ENCODE data around the gene HIRA. TPM values are rescaled to one million over a fixed set of nuclear protein-coding genes. Genes with fewer than 3 reads are reported as not detected.
"Not testable (repeated sequence)": the region's sequence is repeated elsewhere in the genome, so short reads cannot be mapped to it uniquely, and the experiment has no call there.

The HIRA gene
- total and polyA plus RNA-seq, 8 donors: 18.4 to 30.6 (median 25.2) TPM

DNA sequence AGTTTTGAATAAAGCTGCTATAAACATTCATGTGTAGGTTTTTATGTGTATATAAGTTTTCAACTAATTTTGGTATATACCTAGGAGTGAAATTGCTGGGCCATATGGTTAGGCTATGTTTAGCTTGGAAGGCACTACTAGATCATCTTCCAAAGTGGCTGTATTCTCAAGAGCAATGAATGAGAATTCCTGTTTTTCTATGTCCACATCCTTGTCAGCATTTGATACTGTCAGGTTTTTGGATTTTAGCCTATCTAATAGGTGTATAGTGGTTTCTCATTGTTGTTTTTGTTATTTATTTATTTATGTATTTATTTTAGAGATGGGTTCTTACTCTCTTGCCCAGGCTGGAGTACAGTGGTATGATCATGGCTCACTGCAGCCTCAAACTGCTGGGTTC lies 113.7 kb downstream of the HIRA start:
- Histone ChIP-seq H3K4me3 (no peak overlapping the region), H3K36me3 (no peaks in the 10 kb centered on the region), H3K4me1 (no peaks in the 10 kb centered on the region), H3K27ac (no peak overlapping the region), H3K9me3 (peaks cover 0 to 56% of the 10 kb centered on the region in 2 donors), H3K27me3 (no peaks in the 10 kb centered on the region)
- intact Hi-C loops (cut with DNase I): no loop called here
- ATAC-seq (no peak), DNase-seq (no peak)
- TF ChIP-seq, protein P1, sequence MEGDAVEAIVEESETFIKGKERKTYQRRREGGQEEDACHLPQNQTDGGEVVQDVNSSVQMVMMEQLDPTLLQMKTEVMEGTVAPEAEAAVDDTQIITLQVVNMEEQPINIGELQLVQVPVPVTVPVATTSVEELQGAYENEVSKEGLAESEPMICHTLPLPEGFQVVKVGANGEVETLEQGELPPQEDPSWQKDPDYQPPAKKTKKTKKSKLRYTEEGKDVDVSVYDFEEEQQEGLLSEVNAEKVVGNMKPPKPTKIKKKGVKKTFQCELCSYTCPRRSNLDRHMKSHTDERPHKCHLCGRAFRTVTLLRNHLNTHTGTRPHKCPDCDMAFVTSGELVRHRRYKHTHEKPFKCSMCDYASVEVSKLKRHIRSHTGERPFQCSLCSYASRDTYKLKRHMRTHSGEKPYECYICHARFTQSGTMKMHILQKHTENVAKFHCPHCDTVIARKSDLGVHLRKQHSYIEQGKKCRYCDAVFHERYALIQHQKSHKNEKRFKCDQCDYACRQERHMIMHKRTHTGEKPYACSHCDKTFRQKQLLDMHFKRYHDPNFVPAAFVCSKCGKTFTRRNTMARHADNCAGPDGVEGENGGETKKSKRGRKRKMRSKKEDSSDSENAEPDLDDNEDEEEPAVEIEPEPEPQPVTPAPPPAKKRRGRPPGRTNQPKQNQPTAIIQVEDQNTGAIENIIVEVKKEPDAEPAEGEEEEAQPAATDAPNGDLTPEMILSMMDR (IDR thresholded peaks at IDR 0.05): no peak

DNA sequence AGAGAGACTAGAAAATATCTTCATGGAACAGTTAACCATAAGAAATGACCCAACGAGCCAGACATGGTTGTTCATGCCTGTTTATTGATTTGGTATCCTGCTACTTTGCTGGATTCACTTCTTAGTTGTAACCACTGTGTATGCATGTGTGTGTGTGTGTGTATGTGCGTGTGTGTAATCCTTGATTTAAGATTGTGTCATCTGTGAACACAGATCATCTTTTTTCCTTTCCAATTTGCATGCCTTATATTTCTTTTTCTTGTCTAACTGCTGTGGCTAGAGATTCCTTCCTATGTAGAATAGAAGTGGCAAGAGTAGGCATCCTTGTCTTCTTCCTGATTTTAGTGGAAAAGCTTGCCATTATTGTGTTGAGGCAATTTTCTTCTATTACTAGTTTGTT lies 123.7 kb downstream of the HIRA start:
- H3K4me1 ChIP-seq: no peaks in the 10 kb centered on the region
- H3K4me3 ChIP-seq: no peak overlapping the region
- no peak for DNase-seq
- no peak for ATAC-seq
- TF ChIP-seq, protein P1 (IDR thresholded peaks at IDR 0.05): no peak
- intact Hi-C loops (cut with DNase I): no loop called here
- no peaks in the 10 kb centered on the region for H3K27me3 ChIP-seq
- H3K9me3 ChIP-seq: no peaks in the 10 kb centered on the region
- no peaks in the 10 kb centered on the region for H3K36me3 ChIP-seq
- H3K27ac ChIP-seq: no peak overlapping the region

DNA sequence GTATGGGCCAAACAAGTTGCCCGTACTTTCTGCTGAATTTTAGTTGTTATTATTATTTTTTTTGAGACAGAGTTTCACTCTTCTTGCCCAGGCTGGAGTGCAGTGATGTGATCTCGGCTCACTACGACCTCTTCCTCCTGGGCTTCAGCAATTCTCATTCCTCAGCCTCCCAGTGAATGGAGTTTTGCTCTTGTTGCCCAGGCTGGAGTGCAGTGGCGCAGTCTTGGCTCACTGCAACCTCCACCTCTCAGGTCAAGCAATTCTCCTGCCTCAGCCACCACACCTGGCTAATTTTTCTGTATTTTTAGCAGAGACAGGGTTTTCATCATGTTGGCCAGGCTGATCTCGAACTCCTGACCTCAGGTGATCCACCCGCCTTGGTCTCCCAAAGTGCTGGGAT lies 125.0 kb downstream of the HIRA start:
- H3K9me3 ChIP-seq; DNase-seq; ATAC-seq; H3K27ac ChIP-seq; H3K36me3 ChIP-seq; H3K4me3 ChIP-seq; H3K4me1 ChIP-seq; H3K27me3 ChIP-seq; intact Hi-C loops (cut with DNase I): not testable (repeated sequence)

DNA sequence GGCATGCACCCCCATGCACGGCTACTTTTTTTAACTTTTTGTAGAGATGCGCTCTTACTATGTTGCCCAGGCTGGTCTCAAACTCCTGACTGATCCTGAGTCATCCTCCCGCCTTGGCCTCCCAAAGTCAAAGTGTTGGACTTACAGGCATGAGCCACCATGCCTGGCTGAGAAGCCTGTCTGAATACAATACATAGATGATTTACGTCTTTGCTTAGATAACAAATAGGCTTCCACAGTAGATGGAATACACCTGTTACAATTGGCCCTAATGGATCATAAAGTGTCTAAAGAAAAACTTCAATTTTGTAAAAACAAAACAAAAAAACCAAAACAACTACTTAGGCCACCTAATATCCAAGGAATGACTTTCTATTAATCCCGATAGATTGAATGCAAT lies 127.0 kb downstream of the HIRA start:
- Histone ChIP-seq H3K27me3 (no peaks in the 10 kb centered on the region), H3K4me1 (no peaks in the 10 kb centered on the region), H3K9me3 (no peaks in the 10 kb centered on the region), H3K4me3 (no peak overlapping the region), H3K27ac (no peak overlapping the region), H3K36me3 (no peaks in the 10 kb centered on the region)
- intact Hi-C loops (cut with DNase I): no loop called here
- DNase-seq (no peak), ATAC-seq (no peak)
- TF ChIP-seq, protein P1 (IDR thresholded peaks at IDR 0.05): no peak

DNA sequence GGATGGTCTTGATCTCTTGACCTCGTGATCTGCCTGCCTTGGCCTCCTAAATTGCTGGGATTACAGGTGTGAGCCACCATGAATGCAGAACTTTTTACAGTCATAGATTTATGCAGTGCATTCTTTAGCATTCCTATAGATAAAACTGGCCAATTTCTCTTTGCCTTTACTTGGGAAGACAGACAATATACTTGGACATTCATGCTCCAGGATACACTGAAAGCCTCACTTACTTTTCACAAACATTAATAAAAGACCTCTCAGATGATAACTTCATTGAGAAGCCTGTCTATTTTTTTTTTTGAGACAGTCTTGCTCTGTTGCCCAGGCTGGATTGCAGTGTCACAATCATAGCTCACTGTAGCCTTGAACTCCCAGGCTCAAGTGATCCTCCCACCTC lies 127.7 kb downstream of the HIRA start:
- ATAC-seq (no peak), DNase-seq (no peak)
- intact Hi-C loops (cut with DNase I): no loop called here
- Histone ChIP-seq H3K4me1 (no peaks in the 10 kb centered on the region), H3K36me3 (no peaks in the 10 kb centered on the region), H3K27me3 (no peaks in the 10 kb centered on the region), H3K27ac (no peak overlapping the region), H3K4me3 (no peak overlapping the region), H3K9me3 (no peaks in the 10 kb centered on the region)
- TF ChIP-seq, protein P1 (IDR thresholded peaks at IDR 0.05): no peak

DNA sequence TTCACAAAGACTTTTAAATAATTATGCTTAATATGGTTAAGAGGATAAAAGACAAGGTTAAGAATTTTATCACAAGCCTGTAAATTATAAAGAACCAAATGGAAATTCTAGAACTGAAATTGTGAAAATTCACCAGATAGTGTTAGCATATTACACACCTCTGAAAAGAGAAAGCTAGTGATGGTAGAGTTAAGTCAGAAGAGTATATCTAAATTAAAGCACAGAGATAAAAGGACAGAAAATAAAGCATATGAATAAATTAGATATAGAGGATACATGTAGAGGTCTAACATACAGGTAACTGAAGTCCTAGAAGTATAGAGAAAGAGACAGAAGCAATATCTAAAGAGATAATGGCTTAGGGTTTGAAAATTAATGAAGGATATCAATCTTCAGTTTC lies 135.8 kb downstream of the HIRA start:
- H3K4me1 ChIP-seq: peaks cover under 1 to 17% of the 10 kb centered on the region in 2 donors
- ATAC-seq (no peak), DNase-seq (no peak)
- TF ChIP-seq, protein P1 (IDR thresholded peaks at IDR 0.05): no peak
- H3K4me3 ChIP-seq: no peak overlapping the region
- H3K9me3 ChIP-seq: no peaks in the 10 kb centered on the region
- peaks cover 0 to 6% of the 10 kb centered on the region in 2 donors for H3K27me3 ChIP-seq
- H3K36me3 ChIP-seq: no peaks in the 10 kb centered on the region
- intact Hi-C loops (cut with DNase I): no loop called here
- H3K27ac ChIP-seq: no peak overlapping the region

All from left lung (tissue), 10 donors.